HL-60/S4 treated with retinoic acid at 250 ng/mL for 4 days and 3 days (cell line): Measurements from ENCODE around the gene IMMP1L.
"Not testable (repeated sequence)": the region's sequence is repeated elsewhere in the genome, so short reads cannot be mapped to it uniquely, and the experiment has no call there.

Experiments used
- in situ Hi-C: fragments of 300-500 bp; cut with MboI; formaldehyde crosslinking; loops from 2 replicates; pipeline ENCODE4 v1.7.0; 2022; ENCODE audit warnings: low sequenced_read_pairs

IMMP1L gene

GRCh38 chr11:31509429-31510345, at the start of gene IMMP1L, which contains the start of gene ELP4:
Gene IMMP1L, minus strand, starts transcription at chr11:31509622. Its CDS starts 46,346 bp downstream, at chr11:31463276.
Gene ELP4, plus strand, starts transcription at chr11:31509767. Its CDS starts 18 bp downstream, at chr11:31509785.
- in situ Hi-C loops: no loop called here

GRCh38 chr11:31558001-31558400, 48.6 kb upstream of the IMMP1L start:
- in situ Hi-C loops: no loop called here

- in situ Hi-C loops: no loop called here
Observed at GRCh38 chr11:31555938-31556337, 46.5 kb upstream of the IMMP1L start.

- in situ Hi-C loops: no loop called here
Observed at GRCh38 chr11:31542862-31543261, 33.4 kb upstream of the IMMP1L start.

- in situ Hi-C loops: no loop called here
Observed at GRCh38 chr11:31535479-31535878, 26.1 kb upstream of the IMMP1L start.

GRCh38 chr11:31531293-31531692, 21.9 kb upstream of the IMMP1L start:
- in situ Hi-C loops: no loop called here

GRCh38 chr11:31529701-31530100, 20.3 kb upstream of the IMMP1L start:
- in situ Hi-C loops: no loop called here

- in situ Hi-C loops: no loop called here
Observed at GRCh38 chr11:31529189-31529588, 19.8 kb upstream of the IMMP1L start.

- in situ Hi-C loops: no loop called here
Observed at GRCh38 chr11:31521497-31522150, 12.2 kb upstream of the IMMP1L start.

- in situ Hi-C loops: no loop called here
Observed at GRCh38 chr11:31512117-31512516, 2.7 kb upstream of the IMMP1L start.

GRCh38 chr11:31509051-31509428, 382 bp downstream of the IMMP1L start:
- in situ Hi-C loops: no loop called here

GRCh38 chr11:31500560-31500959, 8.9 kb downstream of the IMMP1L start:
- in situ Hi-C loops: no loop called here

- in situ Hi-C loops: no loop called here
Observed at GRCh38 chr11:31499576-31500178, 9.7 kb downstream of the IMMP1L start.

- in situ Hi-C loops: not testable (repeated sequence)
Observed at GRCh38 chr11:31493762-31494161, 15.7 kb downstream of the IMMP1L start.

GRCh38 chr11:31493235-31493634, 16.2 kb downstream of the IMMP1L start:
- in situ Hi-C loops: no loop called here

- in situ Hi-C loops: no loop called here
Observed at GRCh38 chr11:31492320-31492913, 17.0 kb downstream of the IMMP1L start.

GRCh38 chr11:31487848-31488247, 21.6 kb downstream of the IMMP1L start:
- in situ Hi-C loops: no loop called here

- in situ Hi-C loops: no loop called here
Observed at GRCh38 chr11:31484497-31484896, 24.9 kb downstream of the IMMP1L start.

- in situ Hi-C loops: no loop called here
Observed at GRCh38 chr11:31480930-31481329, 28.5 kb downstream of the IMMP1L start.

- in situ Hi-C loops: no loop called here
Observed at GRCh38 chr11:31479066-31479465, 30.4 kb downstream of the IMMP1L start.

GRCh38 chr11:31478223-31478590, 31.2 kb downstream of the IMMP1L start:
- in situ Hi-C loops: no loop called here
